B cell (primary cell): ENCODE results near the gene CDRT15.

Source experiments
- EZH2 ChIP-seq: IDR thresholded peaks from 2 replicates; pipeline ENCODE4 v1.6.1; 2012; ENCODE audit warnings: borderline replicate concordance, low read depth, mild to moderate bottlenecking, moderate library complexity, low read length; ENCODE audit not compliant: insufficient read depth, poor library complexity, severe bottlenecking
- TF ChIP-seq, protein P1 (sequence below): fragments of 200-600 bp; IDR thresholded peaks from one replicate; pipeline ENCODE4 v1.8.0; 2022; ENCODE audit warnings: antibody characterized with exemption, mild to moderate bottlenecking

GRCh38 chr17:14228903-14229302 lies 7.8 kb downstream of the CDRT15 start:
- TF ChIP-seq, protein P1, sequence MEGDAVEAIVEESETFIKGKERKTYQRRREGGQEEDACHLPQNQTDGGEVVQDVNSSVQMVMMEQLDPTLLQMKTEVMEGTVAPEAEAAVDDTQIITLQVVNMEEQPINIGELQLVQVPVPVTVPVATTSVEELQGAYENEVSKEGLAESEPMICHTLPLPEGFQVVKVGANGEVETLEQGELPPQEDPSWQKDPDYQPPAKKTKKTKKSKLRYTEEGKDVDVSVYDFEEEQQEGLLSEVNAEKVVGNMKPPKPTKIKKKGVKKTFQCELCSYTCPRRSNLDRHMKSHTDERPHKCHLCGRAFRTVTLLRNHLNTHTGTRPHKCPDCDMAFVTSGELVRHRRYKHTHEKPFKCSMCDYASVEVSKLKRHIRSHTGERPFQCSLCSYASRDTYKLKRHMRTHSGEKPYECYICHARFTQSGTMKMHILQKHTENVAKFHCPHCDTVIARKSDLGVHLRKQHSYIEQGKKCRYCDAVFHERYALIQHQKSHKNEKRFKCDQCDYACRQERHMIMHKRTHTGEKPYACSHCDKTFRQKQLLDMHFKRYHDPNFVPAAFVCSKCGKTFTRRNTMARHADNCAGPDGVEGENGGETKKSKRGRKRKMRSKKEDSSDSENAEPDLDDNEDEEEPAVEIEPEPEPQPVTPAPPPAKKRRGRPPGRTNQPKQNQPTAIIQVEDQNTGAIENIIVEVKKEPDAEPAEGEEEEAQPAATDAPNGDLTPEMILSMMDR, result no peak
- TF ChIP-seq EZH2, result no peak
